IPS-18a (cell line): Measurements from ENCODE around the gene GNL2.
"Not testable (repeated sequence)": the region's sequence is repeated elsewhere in the genome, so short reads cannot be mapped to it uniquely, and the experiment has no call there.

Experiments
- H3K27ac ChIP-seq: one replicate; pipeline ENCODE4 v1.5.1; 2013; ENCODE audit warnings: low read length
- H3K27me3 ChIP-seq: one replicate; pipeline ENCODE4 v1.6.1; 2013; ENCODE audit warnings: mild to moderate bottlenecking, low read length; ENCODE audit not compliant: control insufficient read depth, insufficient read depth
- H3K36me3 ChIP-seq: one replicate; pipeline ENCODE4 v1.6.1; 2013; ENCODE audit warnings: low read depth, low read length; ENCODE audit not compliant: control insufficient read depth
- H3K4me1 ChIP-seq: one replicate; pipeline ENCODE4 v1.6.1; 2013; ENCODE audit warnings: low read depth, low read length; ENCODE audit not compliant: control insufficient read depth
- H3K4me3 ChIP-seq: one replicate; pipeline ENCODE4 v1.5.1; 2013; ENCODE audit warnings: low read length
- H3K9ac ChIP-seq: one replicate; pipeline ENCODE4 v1.6.1; 2013; ENCODE audit warnings: mild to moderate bottlenecking, low read length, moderate library complexity
- H3K9me3 ChIP-seq: one replicate; pipeline ENCODE4 v1.6.1; 2013; ENCODE audit warnings: low read depth, low read length; ENCODE audit not compliant: control insufficient read depth

The GNL2 gene

DNA sequence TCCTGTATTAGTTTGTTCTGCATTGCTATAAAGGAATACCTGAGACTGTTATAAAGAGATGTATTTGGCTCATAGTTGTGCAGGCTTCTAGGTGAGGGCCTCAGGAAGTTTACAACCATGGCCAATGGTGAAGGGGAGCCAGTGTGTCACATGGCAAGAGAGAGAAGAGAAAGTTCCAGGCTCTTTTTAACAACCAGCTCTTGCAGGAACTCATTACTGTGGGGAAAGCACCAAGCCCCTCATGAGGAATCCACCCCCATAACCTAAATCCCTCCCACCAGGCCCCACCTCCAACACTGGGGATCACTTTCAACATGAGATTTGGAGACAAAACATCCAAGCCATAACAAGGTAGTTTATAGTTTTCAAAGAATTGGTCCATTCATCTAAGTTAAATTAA lies 76.1 kb downstream of the GNL2 start:
- peaks cover 6% of the 10 kb centered on the region for H3K4me1 ChIP-seq
- H3K9ac ChIP-seq: no peak overlapping the region
- H3K27me3 ChIP-seq: peaks cover 10% of the 10 kb centered on the region
- H3K27ac ChIP-seq: no peak overlapping the region
- no peaks in the 10 kb centered on the region for H3K9me3 ChIP-seq
- no peaks in the 10 kb centered on the region for H3K36me3 ChIP-seq
- H3K4me3 ChIP-seq: no peak overlapping the region

DNA sequence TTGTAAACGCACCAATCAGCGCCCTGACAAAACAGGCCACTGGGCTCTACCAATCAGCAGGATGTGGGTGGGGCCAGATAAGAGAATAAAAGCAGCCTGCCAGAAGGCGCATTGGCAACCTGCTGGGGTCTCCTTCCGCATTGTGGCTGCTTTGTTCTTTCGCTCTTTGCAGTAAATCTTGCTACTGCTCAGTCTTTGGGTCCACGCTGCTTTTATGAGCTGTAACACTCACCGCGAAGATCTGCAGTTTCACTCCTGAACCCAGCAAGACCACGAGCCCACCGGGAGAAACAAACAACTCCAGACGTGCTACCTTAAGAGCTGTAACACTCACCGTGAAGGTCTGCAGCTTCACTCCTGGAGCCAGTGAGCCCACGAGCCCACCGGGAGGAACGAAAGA lies 76.8 kb downstream of the GNL2 start:
- not testable (repeated sequence) for H3K4me3 ChIP-seq, H3K9me3 ChIP-seq, H3K36me3 ChIP-seq, H3K27ac ChIP-seq, H3K4me1 ChIP-seq, H3K27me3 ChIP-seq, H3K9ac ChIP-seq

- not testable (repeated sequence) for H3K4me3 ChIP-seq, H3K9me3 ChIP-seq, H3K27me3 ChIP-seq, H3K9ac ChIP-seq, H3K27ac ChIP-seq, H3K36me3 ChIP-seq, H3K4me1 ChIP-seq
Measured at GRCh38 chr1:37518241-37518640, 77.5 kb downstream of the GNL2 start.

GRCh38 chr1:37517569-37517968 lies 78.2 kb downstream of the GNL2 start:
- Histone ChIP-seq H3K36me3 (peaks cover 6% of the 10 kb centered on the region), H3K9me3 (no peaks in the 10 kb centered on the region), H3K4me1 (peaks cover 6% of the 10 kb centered on the region), H3K4me3 (no peak overlapping the region), H3K27me3 (peaks cover 10% of the 10 kb centered on the region), H3K27ac (no peak overlapping the region), H3K9ac (no peak overlapping the region)
